HEK293 (cell line): ENCODE results near the gene EVA1C.

Source experiments
- CTCF ChIP-seq: fragments of 450-650 bp; formaldehyde crosslinking; IDR thresholded peaks from 2 replicates; pipeline ENCODE4 v1.5.1; 2016; ENCODE audit warnings: missing biosample characterization, missing genetic modification characterization
- GLI4 ChIP-seq: fragments of 450-650 bp; formaldehyde crosslinking; IDR thresholded peaks from 2 replicates; pipeline ENCODE4 v1.5.1; 2016; ENCODE audit warnings: missing biosample characterization, missing genetic modification characterization
- ZNF324 ChIP-seq: fragments of 450-650 bp; formaldehyde crosslinking; IDR thresholded peaks from 2 replicates; pipeline ENCODE4 v1.5.1; 2016; ENCODE audit warnings: missing biosample characterization, missing genetic modification characterization
- ZNF473 ChIP-seq: fragments of 450-650 bp; formaldehyde crosslinking; IDR thresholded peaks from 2 replicates; pipeline ENCODE4 v1.5.1; 2017; ENCODE audit warnings: missing biosample characterization, missing genetic modification characterization
- TF ChIP-seq, protein P1 (sequence below): fragments of 450-650 bp; formaldehyde crosslinking; IDR thresholded peaks from 2 replicates; pipeline ENCODE4 v1.5.1; 2016; ENCODE audit warnings: missing biosample characterization, missing genetic modification characterization

- no peak for TF ChIP-seq ZNF473
- no peak for TF ChIP-seq CTCF (tag by site-specific recombination)
- no peak for TF ChIP-seq ZNF324 (tag by site-specific recombination)
- TF ChIP-seq, protein P1, sequence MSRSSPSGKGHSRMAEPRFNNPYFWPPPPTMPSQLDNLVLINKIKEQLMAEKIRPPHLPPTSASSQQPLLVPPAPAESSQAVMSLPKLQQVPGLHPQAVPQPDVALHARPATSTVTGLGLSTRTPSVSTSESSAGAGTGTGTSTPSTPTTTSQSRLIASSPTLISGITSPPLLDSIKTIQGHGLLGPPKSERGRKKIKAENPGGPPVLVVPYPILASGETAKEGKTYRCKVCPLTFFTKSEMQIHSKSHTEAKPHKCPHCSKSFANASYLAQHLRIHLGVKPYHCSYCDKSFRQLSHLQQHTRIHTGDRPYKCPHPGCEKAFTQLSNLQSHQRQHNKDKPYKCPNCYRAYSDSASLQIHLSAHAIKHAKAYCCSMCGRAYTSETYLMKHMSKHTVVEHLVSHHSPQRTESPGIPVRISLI (tag by site-specific recombination): no peak
- no peak for TF ChIP-seq GLI4 (tag by site-specific recombination)
Observed at GRCh38 chr21:32559006-32559610, 146.6 kb downstream of the EVA1C start.
